BE2C (cell line): ENCODE results near the gene PDHA2.
"Not testable (repeated sequence)": the region's sequence is repeated elsewhere in the genome, so short reads cannot be mapped to it uniquely, and the experiment has no call there.

Experiments used
- DNase-seq: peaks from one replicate; pipeline ENCODE4 v3.0.0-alpha.2; 2020
- H3K27me3 ChIP-seq: fragments of 250-450 bp; sonication (Bioruptor Pico); 2 replicates; pipeline ENCODE4 v1.5.1; 2020; ENCODE audit warnings: mild to moderate bottlenecking
- H3K36me3 ChIP-seq: fragments of 250-450 bp; sonication (Bioruptor Pico); 2 replicates; pipeline ENCODE4 v1.5.1; 2020; ENCODE audit warnings: mild to moderate bottlenecking
- H3K4me1 ChIP-seq: fragments of 250-450 bp; sonication (Bioruptor Pico); 2 replicates; pipeline ENCODE4 v1.5.1; 2020
- H3K4me3 ChIP-seq: 2 replicates; pipeline ENCODE4 v1.5.1; 2011; ENCODE audit warnings: low read depth, low read length
- H3K9me3 ChIP-seq: fragments of 250-450 bp; sonication (Bioruptor Pico); 2 replicates; pipeline ENCODE4 v1.5.1; 2020
- CTCF ChIP-seq: IDR thresholded peaks from 2 replicates; pipeline ENCODE4 v1.5.1; 2012; ENCODE audit warnings: mild to moderate bottlenecking, low read depth, low read length

PDHA2 gene

GRCh38 chr4:95857761-95858160, 17.9 kb downstream of the PDHA2 start:
- no peaks in the 10 kb centered on the region for H3K36me3 ChIP-seq
- no peak for DNase-seq
- TF ChIP-seq CTCF, result no peak

GRCh38 chr4:95867919-95868318, 28.0 kb downstream of the PDHA2 start:
- H3K36me3 ChIP-seq, result no peaks in the 10 kb centered on the region
- H3K4me3 ChIP-seq, result no peak overlapping the region
- DNase-seq, result no peak
- no peaks in the 10 kb centered on the region for H3K27me3 ChIP-seq
- no peaks in the 10 kb centered on the region; the same call in 1 of the 2 replicates for H3K9me3 ChIP-seq
- no peak for TF ChIP-seq CTCF
- no peaks in the 10 kb centered on the region for H3K4me1 ChIP-seq

More at GRCh38 chr4:95857761-95858160, 17.9 kb downstream of the PDHA2 start:
- Histone ChIP-seq H3K27me3 (no peaks in the 10 kb centered on the region), H3K9me3 (no peaks in the 10 kb centered on the region), H3K4me1 (no peaks in the 10 kb centered on the region), H3K4me3 (no peak overlapping the region)

- not testable (repeated sequence) for DNase-seq, H3K9me3 ChIP-seq, H3K4me1 ChIP-seq, H3K4me3 ChIP-seq, H3K27me3 ChIP-seq, H3K36me3 ChIP-seq
These were observed 29.5 kb downstream of the PDHA2 start for GRCh38 chr4:95869414-95869813.

GRCh38 chr4:95869961-95870500, 30.1 kb downstream of the PDHA2 start:
- no peaks in the 10 kb centered on the region for H3K4me1 ChIP-seq
- no peaks in the 10 kb centered on the region; the same call in 1 of the 2 replicates for H3K9me3 ChIP-seq
- no peak overlapping the region for H3K4me3 ChIP-seq
- DNase-seq, result no peak
- H3K36me3 ChIP-seq, result no peaks in the 10 kb centered on the region
- H3K27me3 ChIP-seq, result no peaks in the 10 kb centered on the region
- TF ChIP-seq CTCF, result no peak

GRCh38 chr4:95877636-95878035, 37.7 kb downstream of the PDHA2 start:
- TF ChIP-seq CTCF, result no peak
- Histone ChIP-seq H3K4me3 (no peak overlapping the region), H3K36me3 (no peaks in the 10 kb centered on the region), H3K4me1 (no peaks in the 10 kb centered on the region), H3K9me3 (no peaks in the 10 kb centered on the region), H3K27me3 (no peaks in the 10 kb centered on the region)
- DNase-seq, result no peak

- no peak for DNase-seq
- Histone ChIP-seq H3K9me3 (no peaks in the 10 kb centered on the region), H3K36me3 (no peaks in the 10 kb centered on the region), H3K4me3 (no peak overlapping the region), H3K27me3 (no peaks in the 10 kb centered on the region), H3K4me1 (no peaks in the 10 kb centered on the region)
- TF ChIP-seq CTCF, result no peak
These were observed 47.7 kb downstream of the PDHA2 start for GRCh38 chr4:95887551-95887950.

- Histone ChIP-seq H3K4me1 (no peaks in the 10 kb centered on the region), H3K9me3 (no peaks in the 10 kb centered on the region), H3K27me3 (no peaks in the 10 kb centered on the region), H3K36me3 (no peaks in the 10 kb centered on the region), H3K4me3 (no peak overlapping the region)
- no peak for DNase-seq
- TF ChIP-seq CTCF, result no peak
These were observed 49.8 kb downstream of the PDHA2 start for GRCh38 chr4:95889662-95890061.
